GM23248 (cell line): ENCODE measurements around the gene CCZ1. TPM values are rescaled to one million over a fixed set of nuclear protein-coding genes. Genes with fewer than 3 reads are reported as not detected.
"Not testable (repeated sequence)": the region's sequence is repeated elsewhere in the genome, so short reads cannot be mapped to it uniquely, and the experiment has no call there.

Source experiments
- DNase-seq: peaks from one replicate; pipeline ENCODE4 v3.0.0-alpha.2; 2015
- H2AFZ ChIP-seq: fragments of 200-600 bp; sonication (generic); 2 replicates; pipeline ENCODE4 v1.6.1; 2016; ENCODE audit warnings: antibody characterized with exemption
- H3F3A ChIP-seq: fragments of 200-600 bp; sonication (generic); 2 replicates; pipeline ENCODE4 v1.6.1; 2016; ENCODE audit warnings: mild to moderate bottlenecking, antibody characterized with exemption, mixed run types; ENCODE audit not compliant: insufficient read depth
- H3K27ac ChIP-seq: fragments of 200-600 bp; sonication (generic); 2 replicates; pipeline ENCODE4 v1.5.1; 2016; ENCODE audit warnings: mild to moderate bottlenecking
- H3K27me3 ChIP-seq: fragments of 200-600 bp; sonication (generic); replicated peaks from 2 replicates; pipeline ENCODE4 v1.6.1; 2016; ENCODE audit warnings: mild to moderate bottlenecking; ENCODE audit not compliant: insufficient read depth
- H3K36me3 ChIP-seq: fragments of 200-600 bp; sonication (generic); 2 replicates; pipeline ENCODE4 v1.6.1; 2016; ENCODE audit warnings: low read depth, mild to moderate bottlenecking
- H3K4me1 ChIP-seq: fragments of 200-600 bp; sonication (generic); 2 replicates; pipeline ENCODE4 v1.6.1; 2016; ENCODE audit warnings: mild to moderate bottlenecking; ENCODE audit not compliant: insufficient read depth
- H3K4me2 ChIP-seq: fragments of 200-600 bp; sonication (generic); one replicate; pipeline ENCODE4 v1.6.1; 2016; ENCODE audit warnings: mild to moderate bottlenecking; ENCODE audit not compliant: unreplicated experiment
- H3K4me3 ChIP-seq: fragments of 200-600 bp; sonication (generic); 2 replicates; pipeline ENCODE4 v1.5.1; 2016; ENCODE audit warnings: mild to moderate bottlenecking
- H3K79me2 ChIP-seq: fragments of 200-600 bp; sonication (generic); 2 replicates; pipeline ENCODE4 v1.6.1; 2016; ENCODE audit warnings: mild to moderate bottlenecking; ENCODE audit not compliant: insufficient read depth
- H3K9ac ChIP-seq: fragments of 200-600 bp; sonication (generic); 2 replicates; pipeline ENCODE4 v1.6.1; 2016; ENCODE audit warnings: mild to moderate bottlenecking
- H3K9me2 ChIP-seq: fragments of 200-600 bp; sonication (generic); 2 replicates; pipeline ENCODE4 v1.6.1; 2016; ENCODE audit warnings: mixed run types, mild to moderate bottlenecking, moderate library complexity; ENCODE audit not compliant: insufficient read depth
- H3K9me3 ChIP-seq: fragments of 200-600 bp; sonication (generic); one replicate; pipeline ENCODE4 v1.6.1; 2017; ENCODE audit warnings: low read depth
- H4K20me1 ChIP-seq: fragments of 200-600 bp; sonication (generic); 2 replicates; pipeline ENCODE4 v1.6.0; 2016; ENCODE audit not compliant: insufficient read depth
- EZH2 ChIP-seq: fragments of 200-600 bp; sonication (generic); IDR thresholded peaks from 2 replicates; pipeline ENCODE4 v1.6.1; 2018; ENCODE audit warnings: antibody characterized with exemption, mild to moderate bottlenecking; ENCODE audit not compliant: insufficient read depth, poor library complexity, severe bottlenecking
- EZH2phosphoT487 ChIP-seq: fragments of 200-600 bp; sonication (generic); IDR thresholded peaks from 2 replicates; pipeline ENCODE4 v1.6.1; 2018; ENCODE audit warnings: antibody characterized with exemption, moderate library complexity, mild to moderate bottlenecking, low read depth; ENCODE audit not compliant: insufficient read depth
- WGBS, 2 experiments: methylation state at CpG; one replicate each; pipeline ENCODE4 v1.1.6; 2015 to 2017; ENCODE audit warnings: low lambda C conversion rate in 2 of 2, low coverage in 1 of 2; ENCODE audit errors: missing lambda C conversion rate in 2 of 2; 5-methylcytosine and 5-hydroxymethylcytosine counted together
- in situ Hi-C: fragments of 300-500 bp; cut with MboI; formaldehyde crosslinking; loops from 2 replicates; pipeline ENCODE4 v1.15.0; 2020
- polyA plus RNA-seq: library from polyadenylated mRNA; unstranded; fragments of >200 nt; fragmentation: Nextera tagmentation; extraction: Ambion mirVana; gene quantifications from 2 replicates; pipeline ENCODE4 v1.2.1, GENCODE V29; 2016
- total RNA-seq: library from RNA; depleted of rRNA; stranded (reverse); fragments of >200 nt; shearing (Covaris generic); gene quantifications from 2 replicates; pipeline ENCODE4 v1.2.3, GENCODE V29; 2014

CCZ1 gene
- total and polyA plus RNA-seq, 2 experiments from 2014 or later = 82.1 to 115 TPM

- no peaks in the 10 kb centered on the region for H3K4me1 ChIP-seq
- in situ Hi-C loops = loop anchor here (25.0 kb wide), 1 partner anchor 143 kb away; the partner anchor contains the start of genes AIMP2 and PMS2
- H3K27me3 ChIP-seq = peaks cover 22% of the 10 kb centered on the region
- H3K9me3 ChIP-seq = no peaks in the 10 kb centered on the region
- H3K9me2 ChIP-seq = no peaks in the 10 kb centered on the region
- no peaks in the 10 kb centered on the region for H4K20me1 ChIP-seq
- WGBS, 2 experiments = 68 to 80% methylated on average over 13 of the region's 13 CpGs
- H3K4me2 ChIP-seq = no peak overlapping the region
- H3K27ac ChIP-seq = no peak overlapping the region
- H2AFZ ChIP-seq = no peak overlapping the region
- no peak overlapping the region for H3K4me3 ChIP-seq
- H3F3A ChIP-seq = no peaks in the 10 kb centered on the region
- TF ChIP-seq EZH2phosphoT487 (no peak), EZH2 (no peak)
- H3K79me2 ChIP-seq = no peaks in the 10 kb centered on the region
- H3K36me3 ChIP-seq = no peaks in the 10 kb centered on the region
- H3K9ac ChIP-seq = no peak overlapping the region
- no peak for DNase-seq
These were observed 28.8 kb upstream of the CCZ1 start for GRCh38 chr7:5869691-5870090.

DNA sequence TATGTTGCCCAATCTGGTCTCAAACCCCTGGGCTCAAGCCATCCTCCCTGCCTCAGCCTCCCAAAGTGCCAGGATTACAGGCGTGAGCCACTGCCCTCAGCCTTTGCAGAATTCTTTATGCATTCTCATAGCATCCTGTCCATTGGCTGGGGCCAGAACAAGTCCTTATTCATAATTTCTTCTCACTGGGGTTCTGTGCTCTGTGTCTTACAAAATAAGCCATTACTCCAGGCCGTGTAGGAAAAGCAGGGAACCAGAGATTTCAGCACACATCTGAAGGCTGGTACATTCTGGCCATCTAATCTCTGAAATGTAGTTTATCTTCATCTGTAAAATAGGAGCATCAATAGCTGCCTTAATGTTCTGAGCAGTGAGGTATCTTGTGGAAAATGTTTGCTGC lies 28.2 kb upstream of the CCZ1 start:
- Histone ChIP-seq H3K27ac (no peak overlapping the region), H3F3A (no peaks in the 10 kb centered on the region), H3K4me1 (no peaks in the 10 kb centered on the region), H2AFZ (no peak overlapping the region), H3K4me3 (no peak overlapping the region), H3K36me3 (no peaks in the 10 kb centered on the region), H3K9me3 (no peaks in the 10 kb centered on the region), H3K27me3 (peaks cover 16% of the 10 kb centered on the region), H3K9ac (no peak overlapping the region), H3K4me2 (no peak overlapping the region), H3K79me2 (no peaks in the 10 kb centered on the region), H4K20me1 (no peaks in the 10 kb centered on the region), H3K9me2 (no peaks in the 10 kb centered on the region)
- DNase-seq = no peak
- in situ Hi-C loops = loop anchor here (25.0 kb wide), 1 partner anchor 142 kb away; the partner anchor contains the start of genes AIMP2 and PMS2
- WGBS, 2 experiments = 26% methylated on average over 2 of the region's 2 CpGs
- TF ChIP-seq EZH2 = no peak
- no peak for TF ChIP-seq EZH2phosphoT487

DNA sequence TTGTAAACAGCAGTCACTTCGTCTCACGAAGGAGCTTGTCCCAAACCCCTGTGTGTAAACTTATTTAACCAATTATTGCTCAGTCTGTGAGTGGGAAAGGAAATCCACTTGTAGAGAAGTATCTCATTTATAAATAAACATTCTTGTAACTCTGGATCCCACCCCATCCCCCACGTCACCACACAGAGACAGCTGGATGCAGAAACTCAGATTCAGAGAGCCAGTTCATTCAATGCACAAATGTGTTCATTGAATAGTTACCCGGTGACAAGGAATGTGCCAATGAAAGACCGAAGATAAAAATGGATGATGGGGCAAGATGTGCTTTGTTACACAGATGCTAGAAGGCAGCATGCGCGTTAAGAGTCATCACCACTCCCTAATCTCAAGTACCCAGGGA lies 26.2 kb upstream of the CCZ1 start:
- no peak overlapping the region for H3K4me3 ChIP-seq
- H3K9me2 ChIP-seq = no peaks in the 10 kb centered on the region
- no peaks in the 10 kb centered on the region for H3K4me1 ChIP-seq
- no peaks in the 10 kb centered on the region for H3K27me3 ChIP-seq
- no peaks in the 10 kb centered on the region for H3K9me3 ChIP-seq
- H3K27ac ChIP-seq = no peak overlapping the region
- no peaks in the 10 kb centered on the region for H3F3A ChIP-seq
- H3K79me2 ChIP-seq = no peaks in the 10 kb centered on the region
- WGBS, 2 experiments = 23 to 27% methylated on average over 7 of the region's 7 CpGs
- in situ Hi-C loops = loop anchor here (25.0 kb wide), 1 partner anchor 140 kb away; the partner anchor contains the start of genes AIMP2 and PMS2
- H2AFZ ChIP-seq = no peak overlapping the region
- TF ChIP-seq EZH2 (no peak), EZH2phosphoT487 (no peak)
- no peak overlapping the region for H3K4me2 ChIP-seq
- no peaks in the 10 kb centered on the region for H4K20me1 ChIP-seq
- no peak for DNase-seq
- H3K36me3 ChIP-seq = no peaks in the 10 kb centered on the region
- H3K9ac ChIP-seq = no peak overlapping the region

DNA sequence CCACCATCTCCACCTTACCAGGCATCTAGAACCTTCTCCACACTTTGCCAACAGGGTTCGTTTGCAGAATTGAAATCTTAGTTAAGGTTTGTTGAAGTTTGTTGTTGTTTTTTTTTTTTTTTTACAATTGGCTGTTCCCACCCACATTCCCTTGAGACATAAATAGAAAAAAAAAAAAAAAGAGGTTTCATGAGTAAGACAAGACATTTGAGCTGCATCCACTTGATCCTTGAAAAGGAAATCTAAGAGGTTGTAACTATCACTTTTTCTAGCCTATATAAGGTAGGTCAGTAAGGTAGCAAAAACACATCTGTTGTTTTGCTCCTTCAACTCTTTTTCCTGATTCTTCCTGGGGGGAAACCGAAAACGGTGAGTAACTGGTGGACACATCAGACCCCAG lies 18.9 kb upstream of the CCZ1 start:
- H3K79me2 ChIP-seq, H3K9me3 ChIP-seq, H3K27me3 ChIP-seq, H3K4me1 ChIP-seq, H3K4me3 ChIP-seq, H3K4me2 ChIP-seq, H3K36me3 ChIP-seq, H3K9me2 ChIP-seq, H4K20me1 ChIP-seq, H2AFZ ChIP-seq, H3K27ac ChIP-seq, H3F3A ChIP-seq, in situ Hi-C loops, H3K9ac ChIP-seq: not testable (repeated sequence)
- WGBS, 2 experiments = 31 to 42% methylated on average over 3 of the region's 3 CpGs
- DNase-seq = peak; percentile 8

- H3K79me2 ChIP-seq, H3F3A ChIP-seq, H3K9me2 ChIP-seq, H3K27me3 ChIP-seq, H3K27ac ChIP-seq, in situ Hi-C loops, H3K4me2 ChIP-seq, H4K20me1 ChIP-seq, H3K4me1 ChIP-seq, H3K4me3 ChIP-seq, DNase-seq, H3K9ac ChIP-seq, H3K9me3 ChIP-seq, H3K36me3 ChIP-seq, H2AFZ ChIP-seq: not testable (repeated sequence)
- 23 to 26% methylated on average over 6 of the region's 6 CpGs for WGBS, 2 experiments
These were observed 18.4 kb upstream of the CCZ1 start for GRCh38 chr7:5880106-5880505.

DNA sequence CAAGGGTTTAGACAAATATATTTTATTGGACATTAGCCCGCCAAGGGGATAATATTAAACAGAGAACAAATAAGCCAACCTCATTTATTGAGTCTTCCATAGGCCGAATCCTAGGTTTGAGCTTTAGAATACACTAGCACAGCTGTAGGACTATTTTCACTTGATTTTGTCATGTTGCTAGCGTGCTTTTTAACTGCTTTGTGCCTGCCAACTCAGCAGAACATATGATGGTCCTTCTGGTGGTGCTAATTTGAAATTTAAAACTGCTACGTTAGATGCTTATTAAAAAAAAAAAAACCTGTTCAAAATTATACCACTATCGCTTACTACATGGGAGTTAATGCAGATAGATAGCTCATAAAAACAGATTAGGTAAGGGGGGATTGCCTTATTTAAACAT lies 14.1 kb upstream of the CCZ1 start:
- H3K9me2 ChIP-seq, H3K27ac ChIP-seq, H3K27me3 ChIP-seq, H3K4me2 ChIP-seq, H2AFZ ChIP-seq, DNase-seq, H3K79me2 ChIP-seq, in situ Hi-C loops, H4K20me1 ChIP-seq, H3F3A ChIP-seq, H3K9me3 ChIP-seq, H3K4me1 ChIP-seq, H3K4me3 ChIP-seq, H3K9ac ChIP-seq, H3K36me3 ChIP-seq: not testable (repeated sequence)
- 67 to 75% methylated on average over 5 of the region's 5 CpGs for WGBS, 2 experiments

DNA sequence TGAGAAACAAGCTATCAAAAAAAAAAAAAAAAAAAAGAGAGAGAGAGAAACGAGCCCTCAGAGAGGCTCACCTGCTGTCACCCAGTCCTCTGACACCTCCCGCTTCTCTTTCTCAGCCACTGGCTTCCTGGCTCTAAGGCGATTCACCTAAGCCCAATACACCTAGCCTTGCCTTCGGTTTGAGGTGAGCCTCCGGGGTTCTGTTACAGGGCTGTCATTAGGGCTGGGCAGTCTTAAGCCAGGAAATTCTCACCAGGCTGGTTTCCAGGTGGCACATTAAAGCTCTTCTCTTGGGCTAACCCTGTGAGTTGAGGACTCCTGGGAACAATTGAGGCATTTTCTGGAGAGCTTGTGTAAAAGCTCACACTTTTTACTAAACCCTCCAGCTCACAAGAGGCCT lies 10.5 kb upstream of the CCZ1 start:
- H3F3A ChIP-seq, H3K9ac ChIP-seq, DNase-seq, H3K4me2 ChIP-seq, H4K20me1 ChIP-seq, H3K36me3 ChIP-seq, H2AFZ ChIP-seq, H3K4me3 ChIP-seq, in situ Hi-C loops, H3K9me3 ChIP-seq, H3K79me2 ChIP-seq, H3K4me1 ChIP-seq, H3K27ac ChIP-seq, H3K27me3 ChIP-seq, H3K9me2 ChIP-seq: not testable (repeated sequence)
- WGBS, 2 experiments = 75 to 79% methylated on average over 5 of the region's 5 CpGs
